B cell (primary cell): ENCODE measurements around the gene CACNA1F.

Experiments
- EZH2 ChIP-seq: IDR thresholded peaks from 2 replicates; pipeline ENCODE4 v1.6.1; 2012; ENCODE audit warnings: borderline replicate concordance, low read depth, mild to moderate bottlenecking, moderate library complexity, low read length; ENCODE audit not compliant: insufficient read depth, poor library complexity, severe bottlenecking
- TF ChIP-seq, protein P1 (sequence below): fragments of 200-600 bp; IDR thresholded peaks from one replicate; pipeline ENCODE4 v1.8.0; 2022; ENCODE audit warnings: antibody characterized with exemption, mild to moderate bottlenecking

DNA sequence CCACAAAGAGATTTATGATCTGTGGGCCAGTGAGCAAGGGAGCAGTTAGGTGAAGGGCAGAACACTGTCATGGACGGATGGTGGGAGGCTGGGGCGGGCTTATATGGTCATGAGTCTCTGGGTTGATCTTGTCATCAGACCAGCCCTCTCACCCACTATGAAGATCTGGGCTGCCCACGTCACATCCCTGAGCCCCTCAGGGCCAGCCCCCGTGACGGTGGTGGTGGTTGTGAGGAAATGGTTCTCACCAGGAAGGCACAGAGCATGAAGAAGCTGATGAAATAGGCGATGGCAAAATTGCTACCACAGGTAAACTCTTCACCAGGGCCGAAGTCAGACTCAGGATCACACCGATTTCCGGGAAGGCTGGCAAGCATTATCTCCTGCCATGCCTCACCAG is 22.1 kb downstream of the CACNA1F start:
- TF ChIP-seq, protein P1, sequence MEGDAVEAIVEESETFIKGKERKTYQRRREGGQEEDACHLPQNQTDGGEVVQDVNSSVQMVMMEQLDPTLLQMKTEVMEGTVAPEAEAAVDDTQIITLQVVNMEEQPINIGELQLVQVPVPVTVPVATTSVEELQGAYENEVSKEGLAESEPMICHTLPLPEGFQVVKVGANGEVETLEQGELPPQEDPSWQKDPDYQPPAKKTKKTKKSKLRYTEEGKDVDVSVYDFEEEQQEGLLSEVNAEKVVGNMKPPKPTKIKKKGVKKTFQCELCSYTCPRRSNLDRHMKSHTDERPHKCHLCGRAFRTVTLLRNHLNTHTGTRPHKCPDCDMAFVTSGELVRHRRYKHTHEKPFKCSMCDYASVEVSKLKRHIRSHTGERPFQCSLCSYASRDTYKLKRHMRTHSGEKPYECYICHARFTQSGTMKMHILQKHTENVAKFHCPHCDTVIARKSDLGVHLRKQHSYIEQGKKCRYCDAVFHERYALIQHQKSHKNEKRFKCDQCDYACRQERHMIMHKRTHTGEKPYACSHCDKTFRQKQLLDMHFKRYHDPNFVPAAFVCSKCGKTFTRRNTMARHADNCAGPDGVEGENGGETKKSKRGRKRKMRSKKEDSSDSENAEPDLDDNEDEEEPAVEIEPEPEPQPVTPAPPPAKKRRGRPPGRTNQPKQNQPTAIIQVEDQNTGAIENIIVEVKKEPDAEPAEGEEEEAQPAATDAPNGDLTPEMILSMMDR, result no peak
- no peak for TF ChIP-seq EZH2
